ENCODE measurements around the gene DRD4. TPM values are rescaled to one million over a fixed set of nuclear protein-coding genes. Genes with fewer than 3 reads are reported as not detected.

Gene DRD4
- total RNA-seq, 2 donors from 2014 or later = 0.68 TPM

DNA sequence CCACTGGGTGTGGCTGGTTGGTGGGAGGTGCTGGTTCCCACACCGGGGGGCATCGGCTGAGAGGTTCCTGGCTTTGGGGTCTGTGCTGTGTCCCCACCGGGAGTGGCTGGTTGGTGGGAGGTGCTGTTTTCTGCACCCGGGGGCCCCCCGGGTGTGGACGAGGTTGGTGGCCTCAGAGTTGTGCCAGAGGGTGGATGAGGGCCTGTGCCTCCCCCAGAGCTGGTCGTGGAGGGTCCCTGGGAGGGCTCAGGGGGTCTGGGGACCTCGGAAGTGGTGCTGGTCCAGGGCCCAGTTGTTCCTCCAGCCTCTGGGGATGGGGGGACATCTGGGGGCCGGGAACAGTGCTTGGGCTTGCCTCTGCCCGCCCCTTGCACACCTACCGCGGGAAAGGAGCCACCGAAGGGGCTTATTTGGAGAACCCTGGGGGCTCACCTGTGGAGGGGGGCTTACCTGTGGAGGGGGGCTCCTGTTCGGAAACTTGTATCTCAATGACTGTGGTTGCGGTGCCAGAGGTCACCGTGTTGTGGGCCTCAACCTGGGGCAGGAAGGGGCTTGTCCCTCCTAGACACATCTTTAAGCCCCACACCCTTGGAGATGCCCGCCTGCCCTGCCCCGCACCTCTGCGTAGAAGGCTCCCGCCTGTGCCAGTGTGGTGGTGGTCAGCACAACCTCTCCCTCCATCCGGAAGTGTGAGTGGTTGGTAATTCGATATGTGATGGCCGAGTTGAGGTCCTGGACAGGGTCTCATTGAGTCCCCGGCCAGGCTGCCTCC lies 18.0 kb upstream of the DRD4 start:
- H3K9me3 ChIP-seq = no peaks in the 10 kb centered on the region
- H3K36me3 ChIP-seq = no peaks in the 10 kb centered on the region
- intact Hi-C loops (cut with DNase I) = no loop called here
- H3K27ac ChIP-seq = no peak overlapping the region
- no peak overlapping the region for H3K4me3 ChIP-seq
- peaks cover 11% of the 10 kb centered on the region for H3K4me1 ChIP-seq (replicated peaks)
- TF ChIP-seq, protein P1, sequence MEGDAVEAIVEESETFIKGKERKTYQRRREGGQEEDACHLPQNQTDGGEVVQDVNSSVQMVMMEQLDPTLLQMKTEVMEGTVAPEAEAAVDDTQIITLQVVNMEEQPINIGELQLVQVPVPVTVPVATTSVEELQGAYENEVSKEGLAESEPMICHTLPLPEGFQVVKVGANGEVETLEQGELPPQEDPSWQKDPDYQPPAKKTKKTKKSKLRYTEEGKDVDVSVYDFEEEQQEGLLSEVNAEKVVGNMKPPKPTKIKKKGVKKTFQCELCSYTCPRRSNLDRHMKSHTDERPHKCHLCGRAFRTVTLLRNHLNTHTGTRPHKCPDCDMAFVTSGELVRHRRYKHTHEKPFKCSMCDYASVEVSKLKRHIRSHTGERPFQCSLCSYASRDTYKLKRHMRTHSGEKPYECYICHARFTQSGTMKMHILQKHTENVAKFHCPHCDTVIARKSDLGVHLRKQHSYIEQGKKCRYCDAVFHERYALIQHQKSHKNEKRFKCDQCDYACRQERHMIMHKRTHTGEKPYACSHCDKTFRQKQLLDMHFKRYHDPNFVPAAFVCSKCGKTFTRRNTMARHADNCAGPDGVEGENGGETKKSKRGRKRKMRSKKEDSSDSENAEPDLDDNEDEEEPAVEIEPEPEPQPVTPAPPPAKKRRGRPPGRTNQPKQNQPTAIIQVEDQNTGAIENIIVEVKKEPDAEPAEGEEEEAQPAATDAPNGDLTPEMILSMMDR (IDR thresholded peaks at IDR 0.05) = no peak
- TF ChIP-seq POLR2A (IDR thresholded peaks at IDR 0.05) = no peak
- no peak for TF ChIP-seq POLR2AphosphoS5 (IDR thresholded peaks at IDR 0.05)
- no peak for DNase-seq (ENCODE audit: low spot score)
- 91% methylated on average over 24 of the region's 24 CpGs for WGBS
- no peaks in the 10 kb centered on the region for H3K27me3 ChIP-seq (replicated peaks; ENCODE audit: insufficient read depth)

DNA sequence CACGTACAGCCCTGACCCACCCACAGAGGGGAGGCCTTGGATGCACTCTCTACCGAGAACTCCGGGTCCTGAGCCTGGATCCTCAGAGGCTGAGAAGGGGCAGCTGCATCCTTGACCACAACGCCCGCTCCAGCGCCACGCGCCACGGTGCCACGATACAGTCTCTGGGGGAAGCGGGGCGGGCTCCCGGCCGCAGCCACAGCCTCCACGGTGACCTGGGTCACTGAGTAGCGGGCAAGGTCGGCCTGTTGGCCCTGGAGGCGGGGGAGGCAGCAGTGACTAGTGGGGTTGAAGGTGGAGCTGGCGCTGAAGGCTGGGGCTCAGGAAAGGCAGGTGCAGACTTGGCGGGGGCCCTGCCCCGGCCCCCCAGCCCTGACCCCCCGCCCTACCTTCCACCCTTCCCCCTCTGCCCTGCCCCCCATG lies 17.4 kb upstream of the DRD4 start:
- WGBS = 92% methylated on average over 22 of the region's 22 CpGs
- no peak for DNase-seq (ENCODE audit: low spot score)
- no peak overlapping the region for H3K4me3 ChIP-seq

DNA sequence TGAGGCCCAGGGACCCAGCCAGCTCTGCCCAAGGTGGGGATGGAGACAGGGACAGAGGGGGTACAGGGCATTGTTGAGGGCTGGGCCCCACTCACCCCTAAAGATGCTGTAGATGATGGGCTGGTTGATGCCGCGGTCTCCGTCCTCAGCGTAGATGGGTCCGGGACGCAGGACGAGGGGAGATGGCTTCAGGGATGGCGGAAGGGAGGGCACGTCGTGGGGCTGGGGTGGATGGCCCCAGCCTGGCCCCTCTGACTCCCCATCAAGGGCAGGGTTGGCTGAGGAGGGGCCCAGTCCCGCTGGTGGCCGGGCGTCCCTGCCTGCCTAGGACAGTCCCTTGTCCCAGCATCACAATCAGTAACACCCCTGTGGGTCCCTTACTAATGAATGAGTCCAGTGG lies 16.9 kb upstream of the DRD4 start:
- intact Hi-C loops (cut with DNase I) = no loop called here
- no peaks in the 10 kb centered on the region for H3K27me3 ChIP-seq (replicated peaks; ENCODE audit: insufficient read depth)
- TF ChIP-seq POLR2A (IDR thresholded peaks at IDR 0.05) (no peak), POLR2AphosphoS5 (IDR thresholded peaks at IDR 0.05) (no peak)
- TF ChIP-seq, protein P1 (IDR thresholded peaks at IDR 0.05) = no peak
- no peak for DNase-seq (ENCODE audit: low spot score)
- H3K36me3 ChIP-seq = no peaks in the 10 kb centered on the region
- WGBS = 92% methylated on average over 13 of the region's 13 CpGs
- no peaks in the 10 kb centered on the region for H3K9me3 ChIP-seq
- peaks cover under 1% of the 10 kb centered on the region for H3K4me1 ChIP-seq (replicated peaks)
- no peak overlapping the region for H3K27ac ChIP-seq
- no peak overlapping the region for H3K4me3 ChIP-seq

More for the DNA sequence above, 17.4 kb upstream of the DRD4 start:
- Histone ChIP-seq H3K27ac (no peak overlapping the region), H3K9me3 (no peaks in the 10 kb centered on the region), H3K4me1 (replicated peaks) (peaks cover 7% of the 10 kb centered on the region), H3K27me3 (replicated peaks; ENCODE audit: insufficient read depth) (no peaks in the 10 kb centered on the region), H3K36me3 (no peaks in the 10 kb centered on the region)
- no peak for TF ChIP-seq POLR2A (IDR thresholded peaks at IDR 0.05)
- no peak for TF ChIP-seq POLR2AphosphoS5 (IDR thresholded peaks at IDR 0.05)
- TF ChIP-seq, protein P1 (IDR thresholded peaks at IDR 0.05) = no peak
- intact Hi-C loops (cut with DNase I) = no loop called here

DNA sequence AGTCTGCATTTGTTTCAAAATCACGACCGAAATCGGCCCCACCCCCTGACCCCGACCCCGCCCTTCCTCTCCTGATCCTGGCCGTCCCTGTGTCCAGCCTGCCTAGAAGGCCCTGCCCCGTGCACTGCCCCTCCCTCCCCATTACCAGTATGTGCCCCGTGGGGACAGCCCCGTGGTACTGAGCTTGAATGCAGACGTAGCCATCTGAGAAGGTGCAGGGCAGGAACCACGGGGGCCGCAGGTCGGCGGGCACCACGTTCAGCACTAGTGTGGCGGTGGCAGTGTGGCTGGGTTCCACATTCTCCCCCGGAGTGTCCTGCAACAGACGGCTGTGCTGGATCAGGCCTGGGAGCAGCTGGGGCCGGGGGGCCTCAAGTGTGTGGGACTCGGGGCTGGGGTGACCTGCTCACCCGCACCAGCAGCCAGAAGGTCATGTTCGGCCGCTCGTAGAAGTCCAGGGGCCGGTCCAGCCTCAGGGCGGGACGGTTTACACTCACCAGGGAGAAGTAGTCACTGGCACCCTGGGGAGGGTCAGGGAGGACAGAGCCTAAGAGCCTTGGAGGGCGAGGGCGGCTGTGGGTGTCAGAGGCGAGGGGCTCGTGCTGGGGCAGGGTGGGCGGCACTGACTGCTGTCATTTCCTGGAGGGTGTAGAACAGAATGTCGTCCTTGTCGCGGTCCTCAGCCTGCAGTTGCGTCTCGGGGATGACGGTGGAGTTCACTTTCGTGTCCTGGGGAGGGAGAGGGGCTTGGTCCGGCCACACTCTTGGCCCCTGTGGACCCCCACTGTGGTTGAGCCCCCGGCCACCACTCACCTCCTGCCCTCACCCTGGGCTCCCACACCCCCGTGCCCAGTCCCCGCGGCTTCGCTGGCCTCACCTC lies 15.9 kb upstream of the DRD4 start:
- 75% methylated on average over 42 of the region's 45 CpGs for WGBS
- TF ChIP-seq POLR2A (IDR thresholded peaks at IDR 0.05) (no peak), POLR2AphosphoS5 (IDR thresholded peaks at IDR 0.05) (no peak)
- TF ChIP-seq, protein P1 (IDR thresholded peaks at IDR 0.05) = no peak
- no peaks in the 10 kb centered on the region for H3K4me1 ChIP-seq (replicated peaks)
- no peak for DNase-seq (ENCODE audit: low spot score)
- H3K27ac ChIP-seq = no peak overlapping the region
- intact Hi-C loops (cut with DNase I) = no loop called here
- H3K4me3 ChIP-seq = no peak overlapping the region
- no peaks in the 10 kb centered on the region for H3K27me3 ChIP-seq (replicated peaks; ENCODE audit: insufficient read depth)
- H3K36me3 ChIP-seq = no peaks in the 10 kb centered on the region
- no peaks in the 10 kb centered on the region for H3K9me3 ChIP-seq

Data from prostate gland (tissue), 2 donors.